ENCODE measurements around the gene KAZN.

DNA sequence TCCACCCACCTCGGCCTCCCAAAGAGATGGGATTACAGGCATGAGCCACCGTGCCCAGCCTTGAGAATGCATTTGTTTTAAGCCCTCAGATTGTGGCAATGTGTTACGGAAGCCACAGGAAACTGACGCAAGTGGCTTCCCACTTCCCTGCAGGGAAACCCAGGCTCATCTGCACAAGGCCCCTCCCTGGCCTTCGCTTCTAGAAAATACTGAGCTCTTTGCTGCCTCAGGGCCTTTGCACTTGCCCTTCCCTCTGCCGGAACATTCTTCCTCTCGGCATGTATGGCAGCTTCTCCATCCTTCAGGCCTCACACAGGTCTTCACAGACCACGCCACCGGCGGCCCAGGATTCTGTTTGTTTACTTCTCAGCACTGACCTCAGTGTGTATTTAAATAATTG lies 418.0 kb downstream of the KAZN start:
- TF ChIP-seq, protein P1, sequence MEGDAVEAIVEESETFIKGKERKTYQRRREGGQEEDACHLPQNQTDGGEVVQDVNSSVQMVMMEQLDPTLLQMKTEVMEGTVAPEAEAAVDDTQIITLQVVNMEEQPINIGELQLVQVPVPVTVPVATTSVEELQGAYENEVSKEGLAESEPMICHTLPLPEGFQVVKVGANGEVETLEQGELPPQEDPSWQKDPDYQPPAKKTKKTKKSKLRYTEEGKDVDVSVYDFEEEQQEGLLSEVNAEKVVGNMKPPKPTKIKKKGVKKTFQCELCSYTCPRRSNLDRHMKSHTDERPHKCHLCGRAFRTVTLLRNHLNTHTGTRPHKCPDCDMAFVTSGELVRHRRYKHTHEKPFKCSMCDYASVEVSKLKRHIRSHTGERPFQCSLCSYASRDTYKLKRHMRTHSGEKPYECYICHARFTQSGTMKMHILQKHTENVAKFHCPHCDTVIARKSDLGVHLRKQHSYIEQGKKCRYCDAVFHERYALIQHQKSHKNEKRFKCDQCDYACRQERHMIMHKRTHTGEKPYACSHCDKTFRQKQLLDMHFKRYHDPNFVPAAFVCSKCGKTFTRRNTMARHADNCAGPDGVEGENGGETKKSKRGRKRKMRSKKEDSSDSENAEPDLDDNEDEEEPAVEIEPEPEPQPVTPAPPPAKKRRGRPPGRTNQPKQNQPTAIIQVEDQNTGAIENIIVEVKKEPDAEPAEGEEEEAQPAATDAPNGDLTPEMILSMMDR (IDR thresholded peaks at IDR 0.05), result no peak
- no peak for TF ChIP-seq POLR2A (IDR thresholded peaks at IDR 0.05)

All from body of pancreas (tissue), 4 donors.